ENCODE results near the gene ESRRG.

The ESRRG gene

DNA sequence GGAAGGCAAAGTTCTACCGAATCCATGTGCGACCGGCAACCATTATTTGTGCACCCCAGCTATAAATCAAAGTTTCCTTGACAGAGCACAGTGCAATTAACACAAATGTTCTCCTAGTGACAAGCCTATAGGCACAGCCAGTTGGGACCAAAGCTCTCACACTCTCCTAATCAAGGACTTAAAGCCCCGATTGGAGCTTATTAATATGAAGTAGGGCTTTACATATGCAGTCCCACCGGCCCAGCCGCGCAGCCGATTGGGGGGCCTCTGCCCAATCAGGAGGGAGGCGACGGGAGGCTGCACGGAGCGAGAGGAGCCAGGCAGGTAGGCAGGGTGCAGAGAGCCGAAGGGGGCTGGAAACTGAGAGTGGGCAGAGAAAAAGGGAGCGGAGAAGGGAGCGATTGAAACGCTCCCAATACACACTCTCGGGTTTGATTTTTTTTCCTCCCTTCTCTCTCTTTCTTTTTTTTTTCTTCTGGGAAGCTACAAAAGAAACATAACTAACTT is at the start of gene ESRRG:
Gene ESRRG, minus strand, starts transcription at position 156 of the 507 bp plus-strand sequence. Its CDS starts 130 bp downstream, at position 26.
- peak; percentile 48 for DNase-seq (ENCODE audit: low read depth)
- Histone ChIP-seq H3K36me3 (ENCODE audit: control insufficient read depth, insufficient read depth, low read length, severe bottlenecking) (no peaks in the 10 kb centered on the region), H3K4me3 (ENCODE audit: low read length) (peak within 1 kb of the TSS; percentile 76), H3K27me3 (replicated peaks; ENCODE audit: control insufficient read depth, insufficient read depth, low read length) (peaks cover 62% of the 10 kb centered on the region), H3K4me1 (ENCODE audit: control insufficient read depth, insufficient read depth, low read length) (peaks cover 12% of the 10 kb centered on the region), H3K9me3 (ENCODE audit: control insufficient read depth, low read length) (no peaks in the 10 kb centered on the region), H3K9ac (ENCODE audit: low read length) (no peak within 1 kb of the TSS)

DNA sequence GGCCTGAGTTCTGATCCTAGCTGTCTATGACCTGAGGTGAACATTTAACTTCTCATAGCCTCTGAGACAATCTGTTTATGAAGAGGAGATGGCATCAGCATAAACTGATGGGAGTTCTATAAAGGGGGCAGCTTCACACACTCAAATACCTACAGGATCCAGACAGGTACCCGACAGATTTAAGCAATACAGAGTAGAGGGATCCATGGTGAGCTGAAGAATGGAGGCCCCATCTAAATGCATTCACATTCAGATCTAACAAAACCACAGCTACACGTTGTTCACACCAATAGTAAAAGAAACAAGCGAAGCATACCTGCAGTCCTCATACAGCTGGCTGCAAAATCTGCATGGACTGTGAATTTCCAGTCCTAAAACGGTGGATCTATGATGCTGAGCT is 48.7 kb upstream of the ESRRG start:
- no peaks in the 10 kb centered on the region for H3K36me3 ChIP-seq (ENCODE audit: control insufficient read depth, insufficient read depth, low read length, severe bottlenecking)
- H3K9ac ChIP-seq (ENCODE audit: low read length) = no peak overlapping the region
- no peaks in the 10 kb centered on the region for H3K4me1 ChIP-seq (ENCODE audit: control insufficient read depth, insufficient read depth, low read length)
- H3K27me3 ChIP-seq (replicated peaks; ENCODE audit: control insufficient read depth, insufficient read depth, low read length) = no peaks in the 10 kb centered on the region
- no peak for DNase-seq (ENCODE audit: low read depth)
- no peak overlapping the region for H3K4me3 ChIP-seq (ENCODE audit: low read length)
- no peaks in the 10 kb centered on the region for H3K9me3 ChIP-seq (ENCODE audit: control insufficient read depth, low read length)

DNA sequence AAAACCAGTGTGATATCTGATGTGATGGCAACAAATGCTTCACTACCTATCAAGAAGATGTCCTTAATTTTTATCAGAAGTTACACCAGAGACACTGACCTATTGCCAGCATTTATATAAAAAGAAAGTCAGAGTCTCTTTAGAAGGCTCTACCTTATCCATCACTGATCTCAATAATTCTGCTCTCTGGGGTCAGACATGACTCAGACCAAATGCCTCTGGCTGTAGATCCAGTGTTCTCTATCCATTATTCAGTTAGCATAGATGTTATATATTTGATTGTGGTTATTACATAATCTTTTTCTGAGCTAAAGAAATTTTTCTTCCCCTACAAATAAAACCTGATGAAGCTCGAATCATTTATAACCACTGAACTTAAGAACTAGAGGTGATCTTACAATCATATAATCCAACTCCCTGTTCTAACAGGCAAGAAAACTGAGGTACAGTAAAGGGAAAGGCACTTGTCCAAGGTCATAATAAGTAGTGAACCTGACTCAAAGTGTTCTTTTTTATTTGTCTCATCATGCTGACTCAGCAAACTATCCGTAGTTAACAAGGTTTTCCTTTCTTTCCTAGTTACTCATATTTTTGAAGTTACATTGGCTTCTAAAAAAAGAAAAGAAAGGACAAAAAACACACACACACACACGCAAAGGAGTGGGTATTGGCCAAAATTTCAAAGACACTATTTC is 43.6 kb upstream of the ESRRG start:
- peak; percentile 32 for DNase-seq (ENCODE audit: low read depth)
- no peaks in the 10 kb centered on the region for H3K27me3 ChIP-seq (replicated peaks; ENCODE audit: control insufficient read depth, insufficient read depth, low read length)
- peaks cover 3% of the 10 kb centered on the region for H3K4me1 ChIP-seq (ENCODE audit: control insufficient read depth, insufficient read depth, low read length)
- H3K9ac ChIP-seq (ENCODE audit: low read length) = no peak overlapping the region
- H3K36me3 ChIP-seq (ENCODE audit: control insufficient read depth, insufficient read depth, low read length, severe bottlenecking) = no peaks in the 10 kb centered on the region
- H3K9me3 ChIP-seq (ENCODE audit: control insufficient read depth, low read length) = no peaks in the 10 kb centered on the region
- H3K4me3 ChIP-seq (ENCODE audit: low read length) = no peak overlapping the region

DNA sequence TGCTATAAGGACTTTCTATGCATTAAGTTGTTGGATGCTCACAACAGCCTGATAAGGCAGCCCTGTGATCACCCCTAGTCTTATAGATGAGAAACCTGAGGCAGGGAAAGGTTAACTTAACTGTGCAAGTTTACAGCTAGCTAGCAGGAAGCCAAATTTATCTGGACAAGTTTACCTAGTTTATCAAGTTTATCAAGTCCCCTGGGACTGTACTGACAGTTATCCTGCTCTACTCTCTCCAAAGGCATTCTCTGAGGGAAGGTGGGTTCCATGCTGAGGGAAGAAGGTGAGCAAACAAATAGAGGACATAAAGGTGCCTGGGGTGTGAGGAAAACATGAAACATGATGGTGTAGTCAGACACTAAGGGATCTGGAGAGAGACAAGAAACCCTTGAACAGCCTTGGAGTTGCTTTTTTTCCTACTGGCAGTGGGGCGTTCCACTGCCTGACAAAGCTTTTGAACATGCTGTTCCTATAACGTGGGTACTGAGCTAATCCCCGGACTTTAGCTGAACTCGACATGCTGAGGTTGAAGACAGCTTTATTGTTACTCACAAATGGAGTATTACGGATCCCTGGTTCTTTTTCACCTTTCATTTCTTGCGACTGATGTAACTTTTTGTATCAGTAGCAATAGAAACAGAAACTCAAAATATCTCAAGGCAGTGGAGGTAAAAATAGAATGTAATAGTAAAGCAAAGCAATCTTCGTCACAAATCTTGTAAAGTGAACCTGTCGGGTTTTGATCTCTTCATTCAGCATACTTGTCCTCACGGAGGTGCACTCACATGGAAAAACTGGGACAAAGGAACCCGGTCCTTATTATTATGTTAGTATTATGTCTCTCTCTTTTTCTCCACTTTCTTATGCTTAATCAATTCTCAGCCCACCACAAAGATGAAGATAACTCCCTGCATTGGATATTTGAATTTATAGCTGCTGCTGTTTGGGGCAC is 42.4 kb upstream of the ESRRG start:
- Histone ChIP-seq H3K4me3 (ENCODE audit: low read length) (no peak overlapping the region), H3K4me1 (ENCODE audit: control insufficient read depth, insufficient read depth, low read length) (peaks cover 3% of the 10 kb centered on the region), H3K27me3 (replicated peaks; ENCODE audit: control insufficient read depth, insufficient read depth, low read length) (no peaks in the 10 kb centered on the region), H3K9ac (ENCODE audit: low read length) (no peak overlapping the region), H3K9me3 (ENCODE audit: control insufficient read depth, low read length) (no peaks in the 10 kb centered on the region), H3K36me3 (ENCODE audit: control insufficient read depth, insufficient read depth, low read length, severe bottlenecking) (no peaks in the 10 kb centered on the region)
- DNase-seq (ENCODE audit: low read depth) = peak; percentile 58

DNA sequence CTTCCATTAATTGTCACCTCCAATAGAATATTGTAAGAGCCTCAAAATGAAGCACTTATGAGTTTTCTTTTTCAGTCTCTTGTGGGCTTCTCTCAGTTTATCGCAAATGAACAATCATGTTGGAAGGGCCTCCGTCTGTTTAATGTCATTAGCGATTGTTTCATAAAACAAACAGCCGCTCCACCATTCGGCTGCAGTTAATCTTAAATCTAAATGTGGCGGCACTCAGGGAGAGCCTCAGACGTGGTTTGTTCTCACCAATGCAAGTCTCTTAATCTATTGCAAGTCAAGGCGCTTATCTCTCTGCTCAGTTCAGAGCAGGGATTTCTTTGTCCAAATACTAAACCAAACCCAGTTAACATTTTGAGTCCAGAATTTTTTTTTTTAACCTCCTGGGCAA is 34.9 kb upstream of the ESRRG start:
- Histone ChIP-seq H3K4me1 (ENCODE audit: control insufficient read depth, insufficient read depth, low read length) (no peaks in the 10 kb centered on the region), H3K36me3 (ENCODE audit: control insufficient read depth, insufficient read depth, low read length, severe bottlenecking) (no peaks in the 10 kb centered on the region), H3K9ac (ENCODE audit: low read length) (no peak overlapping the region), H3K9me3 (ENCODE audit: control insufficient read depth, low read length) (no peaks in the 10 kb centered on the region), H3K27me3 (replicated peaks; ENCODE audit: control insufficient read depth, insufficient read depth, low read length) (no peaks in the 10 kb centered on the region), H3K4me3 (ENCODE audit: low read length) (no peak overlapping the region)
- no peak for DNase-seq (ENCODE audit: low read depth)

DNA sequence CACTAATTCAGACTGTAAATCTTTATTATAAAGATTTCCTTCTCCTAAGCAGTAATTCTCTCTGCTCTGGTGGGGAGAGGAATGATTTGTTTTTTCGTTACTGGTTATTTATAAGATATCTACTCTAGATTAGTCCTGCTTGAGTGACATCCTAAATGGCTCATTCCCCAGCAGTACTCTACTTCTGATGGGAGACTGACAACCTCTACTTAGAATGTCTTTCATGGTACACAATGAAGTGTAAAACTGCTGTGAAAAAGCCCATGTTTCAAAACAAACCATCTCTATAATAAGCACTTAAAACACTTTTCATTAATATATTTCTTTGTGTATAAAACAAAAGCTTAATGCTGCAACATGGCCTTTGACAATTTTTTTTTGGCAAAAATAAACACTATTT is 33.9 kb upstream of the ESRRG start:
- Histone ChIP-seq H3K4me3 (ENCODE audit: low read length) (no peak overlapping the region), H3K9ac (ENCODE audit: low read length) (no peak overlapping the region), H3K36me3 (ENCODE audit: control insufficient read depth, insufficient read depth, low read length, severe bottlenecking) (no peaks in the 10 kb centered on the region), H3K9me3 (ENCODE audit: control insufficient read depth, low read length) (no peaks in the 10 kb centered on the region), H3K4me1 (ENCODE audit: control insufficient read depth, insufficient read depth, low read length) (no peaks in the 10 kb centered on the region), H3K27me3 (replicated peaks; ENCODE audit: control insufficient read depth, insufficient read depth, low read length) (no peaks in the 10 kb centered on the region)
- no peak for DNase-seq (ENCODE audit: low read depth)

DNA sequence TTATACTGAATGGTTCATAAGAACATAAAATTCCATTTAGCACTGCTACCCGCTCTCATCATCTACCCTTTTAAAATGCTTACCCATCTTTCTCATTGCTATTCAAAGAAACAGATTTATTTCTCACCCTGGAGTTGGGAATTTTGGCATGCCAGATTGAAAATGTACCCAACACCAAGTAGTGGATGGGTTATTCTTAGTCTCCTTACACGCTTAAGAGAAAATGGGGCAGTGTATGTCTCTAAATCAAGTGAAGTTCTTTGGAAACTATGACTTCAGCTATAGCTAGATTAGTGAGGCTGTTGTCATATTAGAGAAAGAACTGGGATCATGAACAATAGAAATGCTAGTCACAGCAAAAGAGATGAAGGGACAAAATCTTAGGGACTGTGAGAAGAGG is 27.7 kb upstream of the ESRRG start:
- H3K36me3 ChIP-seq (ENCODE audit: control insufficient read depth, insufficient read depth, low read length, severe bottlenecking) = no peaks in the 10 kb centered on the region
- no peak for DNase-seq (ENCODE audit: low read depth)
- H3K4me3 ChIP-seq (ENCODE audit: low read length) = no peak overlapping the region
- no peaks in the 10 kb centered on the region for H3K4me1 ChIP-seq (ENCODE audit: control insufficient read depth, insufficient read depth, low read length)
- no peak overlapping the region for H3K9ac ChIP-seq (ENCODE audit: low read length)
- H3K9me3 ChIP-seq (ENCODE audit: control insufficient read depth, low read length) = no peaks in the 10 kb centered on the region
- no peaks in the 10 kb centered on the region for H3K27me3 ChIP-seq (replicated peaks; ENCODE audit: control insufficient read depth, insufficient read depth, low read length)

DNA sequence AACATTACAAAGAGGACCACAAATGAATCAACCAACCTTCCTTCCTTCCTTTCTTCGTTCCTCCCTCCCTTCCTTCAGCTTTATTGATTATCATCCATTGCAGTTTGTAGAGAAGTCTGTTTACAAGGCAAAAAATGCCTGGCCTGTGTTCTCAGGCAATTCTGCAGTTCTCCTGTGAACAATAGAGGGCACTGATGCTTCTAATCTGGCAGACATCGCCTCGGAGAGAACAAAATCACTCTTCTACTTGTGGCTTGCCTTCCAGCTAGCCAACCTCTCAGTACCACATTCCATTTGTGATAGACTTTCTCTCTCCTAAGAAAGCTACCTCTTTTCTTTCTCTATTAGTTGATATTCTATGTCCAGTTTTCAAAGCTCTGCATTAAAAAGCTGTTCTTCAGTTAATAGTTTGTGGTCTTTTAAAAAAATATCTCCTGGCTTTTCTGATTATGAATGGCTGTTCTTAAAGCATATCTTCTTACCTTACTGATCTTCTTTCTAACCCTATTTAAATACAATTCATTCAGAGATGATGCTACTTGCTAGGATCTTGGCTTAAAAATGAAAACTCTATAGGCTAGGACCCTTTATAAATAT is 26.9 kb upstream of the ESRRG start:
- no peak overlapping the region for H3K9ac ChIP-seq (ENCODE audit: low read length)
- no peak overlapping the region for H3K4me3 ChIP-seq (ENCODE audit: low read length)
- H3K4me1 ChIP-seq (ENCODE audit: control insufficient read depth, insufficient read depth, low read length) = no peaks in the 10 kb centered on the region
- DNase-seq (ENCODE audit: low read depth) = peak; percentile 79
- H3K36me3 ChIP-seq (ENCODE audit: control insufficient read depth, insufficient read depth, low read length, severe bottlenecking) = no peaks in the 10 kb centered on the region
- no peaks in the 10 kb centered on the region for H3K27me3 ChIP-seq (replicated peaks; ENCODE audit: control insufficient read depth, insufficient read depth, low read length)
- no peaks in the 10 kb centered on the region for H3K9me3 ChIP-seq (ENCODE audit: control insufficient read depth, low read length)

DNA sequence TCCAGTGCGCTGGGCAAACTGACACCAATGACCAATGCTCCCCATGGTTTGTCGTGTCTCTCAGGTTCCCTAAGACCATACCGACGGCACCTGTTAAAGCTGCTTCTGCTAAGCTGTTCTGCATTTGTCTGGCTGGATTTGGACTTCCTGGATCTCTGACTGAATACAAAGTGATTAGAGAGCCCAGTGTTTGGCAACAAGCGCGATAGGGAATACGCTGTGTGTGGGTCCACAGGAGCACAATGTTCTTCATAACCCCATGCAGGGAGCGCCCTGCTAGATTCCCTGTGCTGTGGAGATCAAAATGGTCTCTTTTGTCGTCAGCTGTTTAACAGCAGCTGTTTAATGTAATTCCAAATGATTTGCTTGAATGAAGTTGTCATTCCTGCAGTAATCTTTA is 26.0 kb upstream of the ESRRG start:
- H3K27me3 ChIP-seq (replicated peaks; ENCODE audit: control insufficient read depth, insufficient read depth, low read length) = no peaks in the 10 kb centered on the region
- DNase-seq (ENCODE audit: low read depth) = no peak
- H3K9me3 ChIP-seq (ENCODE audit: control insufficient read depth, low read length) = no peaks in the 10 kb centered on the region
- H3K4me1 ChIP-seq (ENCODE audit: control insufficient read depth, insufficient read depth, low read length) = no peaks in the 10 kb centered on the region
- H3K36me3 ChIP-seq (ENCODE audit: control insufficient read depth, insufficient read depth, low read length, severe bottlenecking) = no peaks in the 10 kb centered on the region
- H3K4me3 ChIP-seq (ENCODE audit: low read length) = no peak overlapping the region
- no peak overlapping the region for H3K9ac ChIP-seq (ENCODE audit: low read length)

DNA sequence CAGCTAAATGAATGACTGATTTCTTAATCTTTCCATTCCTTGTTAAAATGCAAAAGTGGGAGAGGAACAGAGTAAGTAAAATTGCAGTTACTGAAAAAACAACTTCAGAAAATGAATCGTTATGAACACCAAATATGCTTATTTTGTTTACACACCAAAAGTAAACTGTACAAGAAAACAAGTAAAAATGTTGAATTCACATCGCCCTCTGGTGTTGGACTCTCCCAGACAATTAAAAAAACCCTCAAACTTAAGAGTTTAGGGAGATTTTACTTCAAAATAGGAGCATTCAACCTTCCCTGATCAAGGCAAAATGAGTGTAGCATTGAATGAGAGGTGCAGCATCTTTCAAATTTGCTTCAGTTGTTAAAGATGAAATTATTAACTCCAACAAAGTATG is 19.4 kb upstream of the ESRRG start:
- Histone ChIP-seq H3K4me3 (ENCODE audit: low read length) (no peak overlapping the region), H3K36me3 (ENCODE audit: control insufficient read depth, insufficient read depth, low read length, severe bottlenecking) (no peaks in the 10 kb centered on the region), H3K4me1 (ENCODE audit: control insufficient read depth, insufficient read depth, low read length) (no peaks in the 10 kb centered on the region), H3K9me3 (ENCODE audit: control insufficient read depth, low read length) (no peaks in the 10 kb centered on the region), H3K9ac (ENCODE audit: low read length) (no peak overlapping the region), H3K27me3 (replicated peaks; ENCODE audit: control insufficient read depth, insufficient read depth, low read length) (no peaks in the 10 kb centered on the region)
- peak; percentile 67 for DNase-seq (ENCODE audit: low read depth)

DNA sequence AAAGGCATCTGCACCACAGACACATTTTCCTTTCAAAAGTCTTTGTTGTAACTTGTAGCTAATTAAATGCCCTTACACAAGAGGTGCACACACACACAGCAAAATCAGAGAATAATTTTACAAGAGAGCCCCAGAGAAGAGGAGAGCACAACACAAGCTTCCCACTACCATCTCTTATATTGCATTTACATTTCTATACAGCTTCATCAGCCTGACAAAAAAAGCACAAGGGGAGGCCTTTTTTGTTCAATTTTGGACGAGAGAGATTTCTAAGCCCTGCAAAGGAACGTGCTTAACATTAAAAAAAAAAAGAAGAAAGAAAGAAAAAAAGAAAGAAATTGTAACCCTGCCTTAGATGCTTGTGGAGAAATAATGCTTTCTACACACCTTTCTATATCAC is 17.1 kb upstream of the ESRRG start:
- Histone ChIP-seq H3K4me1 (ENCODE audit: control insufficient read depth, insufficient read depth, low read length) (no peaks in the 10 kb centered on the region), H3K4me3 (ENCODE audit: low read length) (no peak overlapping the region)
- no peak for DNase-seq (ENCODE audit: low read depth)

More for the DNA sequence above, 17.1 kb upstream of the ESRRG start:
- Histone ChIP-seq H3K9ac (ENCODE audit: low read length) (no peak overlapping the region), H3K27me3 (replicated peaks; ENCODE audit: control insufficient read depth, insufficient read depth, low read length) (no peaks in the 10 kb centered on the region), H3K36me3 (ENCODE audit: control insufficient read depth, insufficient read depth, low read length, severe bottlenecking) (no peaks in the 10 kb centered on the region), H3K9me3 (ENCODE audit: control insufficient read depth, low read length) (no peaks in the 10 kb centered on the region)
